GM23338 (cell line): Measurements from ENCODE around the gene CCNY. TPM values are rescaled to one million over a fixed set of nuclear protein-coding genes. Genes with fewer than 3 reads are reported as not detected.
A peak's percentile ranks its signal among the peaks of the same experiment; 100 is the strongest.
"Not testable (repeated sequence)": the region's sequence is repeated elsewhere in the genome, so short reads cannot be mapped to it uniquely, and the experiment has no call there.

Experiments
- ATAC-seq: fragments of 200-7000 bp; cut with Tn5 transposase; 3 replicates; pipeline ENCODE4 v1.9.1; 2020
- DNase-seq: peaks from one replicate; pipeline ENCODE4 v3.0.0-alpha.2; 2015; ENCODE audit warnings: low spot score
- H2AFZ ChIP-seq: fragments of 200-600 bp; sonication (generic); 2 replicates; pipeline ENCODE4 v1.8.0; 2016; ENCODE audit warnings: antibody characterized with exemption, mild to moderate bottlenecking, moderate library complexity
- H3F3A ChIP-seq: fragments of 200-600 bp; sonication (generic); replicated peaks from 2 replicates; pipeline ENCODE4 v1.8.0; 2017; ENCODE audit warnings: antibody characterized with exemption, mixed run types, low read depth
- H3K27ac ChIP-seq: fragments of 200-600 bp; sonication (generic); 2 replicates; pipeline ENCODE4 v1.6.1; 2016; ENCODE audit warnings: low read depth
- H3K27me3 ChIP-seq: fragments of 200-600 bp; sonication (generic); 2 replicates; pipeline ENCODE4 v1.8.0; 2016; ENCODE audit warnings: mild to moderate bottlenecking, mixed run types, moderate library complexity; ENCODE audit not compliant: insufficient read depth
- H3K36me3 ChIP-seq: fragments of 200-600 bp; sonication (generic); 2 replicates; pipeline ENCODE4 v1.8.0; 2016; ENCODE audit warnings: mild to moderate bottlenecking; ENCODE audit not compliant: insufficient read depth
- H3K4me1 ChIP-seq: fragments of 200-600 bp; sonication (generic); 2 replicates; pipeline ENCODE4 v1.8.0; 2016; ENCODE audit warnings: mild to moderate bottlenecking, moderate library complexity; ENCODE audit not compliant: insufficient read depth
- H3K4me2 ChIP-seq: fragments of 200-600 bp; sonication (generic); 2 replicates; pipeline ENCODE4 v1.7.1; 2017; ENCODE audit warnings: mixed run types
- H3K4me3 ChIP-seq: fragments of 200-600 bp; sonication (generic); 2 replicates; pipeline ENCODE4 v1.6.1; 2016; ENCODE audit warnings: mixed run types
- H3K79me2 ChIP-seq: fragments of 200-600 bp; sonication (generic); replicated peaks from 2 replicates; pipeline ENCODE4 v1.8.0; 2017; ENCODE audit warnings: mild to moderate bottlenecking; ENCODE audit not compliant: insufficient read depth
- H3K9me2 ChIP-seq: fragments of 200-600 bp; sonication (generic); 2 replicates; pipeline ENCODE4 v1.8.0; 2017; ENCODE audit not compliant: insufficient read depth
- H4K20me1 ChIP-seq: fragments of 200-600 bp; sonication (generic); replicated peaks from 2 replicates; pipeline ENCODE4 v1.8.0; 2017; ENCODE audit warnings: mild to moderate bottlenecking; ENCODE audit not compliant: insufficient read depth
- H3K27ac Mint-ChIP-seq: 2 replicates; pipeline ENCODE4 v1.8.0; 2020; ENCODE audit warnings: inconsistent platforms, mild to moderate bottlenecking, moderate library complexity, mixed read lengths
- H3K27me3 Mint-ChIP-seq: 3 replicates; pipeline ENCODE4 v1.8.0; 2022; ENCODE audit warnings: low read depth, mild to moderate bottlenecking, moderate library complexity, mixed read lengths, inconsistent platforms; ENCODE audit not compliant: insufficient read depth, poor library complexity
- H3K36me3 Mint-ChIP-seq: 3 replicates; pipeline ENCODE4 v1.8.0; 2021; ENCODE audit warnings: low read depth, mild to moderate bottlenecking, inconsistent platforms, moderate library complexity, mixed read lengths
- H3K4me1 Mint-ChIP-seq: 3 replicates; pipeline ENCODE4 v1.8.0; 2020; ENCODE audit warnings: mild to moderate bottlenecking, inconsistent platforms, mixed read lengths
- H3K4me3 Mint-ChIP-seq: 3 replicates; pipeline ENCODE4 v1.8.0; 2021; ENCODE audit warnings: moderate library complexity, mild to moderate bottlenecking, inconsistent platforms, mixed read lengths
- H3K9me3 Mint-ChIP-seq: 3 replicates; pipeline ENCODE4 v1.8.0; 2020; ENCODE audit warnings: moderate library complexity, mild to moderate bottlenecking, inconsistent platforms, mixed read lengths
- ZNF114 ChIP-seq: fragments of 250-450 bp; sonication (Bioruptor Pico); IDR thresholded peaks from 2 replicates; pipeline ENCODE4 v1.5.0; 2020; ENCODE audit warnings: mild to moderate bottlenecking, moderate library complexity
- ZNF462 ChIP-seq: fragments of 250-450 bp; sonication (Bioruptor Pico); IDR thresholded peaks from 2 replicates; pipeline ENCODE4 v1.5.0; 2020; ENCODE audit warnings: mild to moderate bottlenecking, moderate library complexity
- polyA plus RNA-seq: library from polyadenylated mRNA; unstranded; fragments of >200 nt; fragmentation: Nextera tagmentation; extraction: Ambion mirVana; gene quantifications from 2 replicates; pipeline ENCODE4 v1.2.1, GENCODE V29; 2016
- total RNA-seq: library from RNA; depleted of rRNA; stranded (reverse); fragments of >200 nt; shearing (Covaris generic); gene quantifications from 2 replicates; pipeline ENCODE4 v1.2.3, GENCODE V29; 2014

CCNY gene
- total and polyA plus RNA-seq, 2 experiments from 2014 or later, result 14.2 to 29.0 TPM

- Histone ChIP-seq H3F3A (no peaks in the 10 kb centered on the region), H3K4me3 (no peak overlapping the region), H2AFZ (no peak overlapping the region), H3K4me2 (no peak overlapping the region), H3K27me3 (no peaks in the 10 kb centered on the region), H3K36me3 (no peaks in the 10 kb centered on the region), H3K27ac (no peak overlapping the region), H3K79me2 (peaks cover 16% of the 10 kb centered on the region; the same call in 1 of the 2 replicates), H4K20me1 (no peaks in the 10 kb centered on the region), H3K9me2 (peaks cover 1% of the 10 kb centered on the region; the same call in 1 of the 2 replicates), H3K4me1 (peaks cover 18% of the 10 kb centered on the region)
- TF ChIP-seq ZNF462 (CRISPR knock-in tag) (no peak), ZNF114 (no peak)
- Mint-ChIP-seq H3K4me3 (no peak overlapping the region), H3K4me1 (peaks cover 28% of the 10 kb centered on the region), H3K9me3 (no peaks in the 10 kb centered on the region), H3K27ac (no peak overlapping the region; the same call in 1 of the 2 replicates), H3K36me3 (no peaks in the 10 kb centered on the region), H3K27me3 (peaks cover 6% of the 10 kb centered on the region)
- DNase-seq (no peak), ATAC-seq (no peak)
Measured at GRCh38 chr10:35517431-35518181, 181.3 kb downstream of the CCNY start.

GRCh38 chr10:35518187-35518586 lies 181.9 kb downstream of the CCNY start:
- H3K27me3 Mint-ChIP-seq, H3K4me3 Mint-ChIP-seq, H3K4me3 ChIP-seq, H3K27ac ChIP-seq, H3K36me3 ChIP-seq, H3K9me2 ChIP-seq, H2AFZ ChIP-seq, H3F3A ChIP-seq, H3K36me3 Mint-ChIP-seq, H4K20me1 ChIP-seq, H3K27me3 ChIP-seq, DNase-seq, ATAC-seq, H3K9me3 Mint-ChIP-seq, H3K4me2 ChIP-seq: not testable (repeated sequence)
- Histone ChIP-seq H3K4me1 (peaks cover 18% of the 10 kb centered on the region), H3K79me2 (peaks cover 12% of the 10 kb centered on the region; the same call in 1 of the 2 replicates)
- Mint-ChIP-seq H3K27ac (peak overlapping the region; percentile 53; the same call in 1 of the 2 replicates), H3K4me1 (peaks cover 28% of the 10 kb centered on the region)
